Measurements from ENCODE around the gene SORBS1. TPM values are rescaled to one million over a fixed set of nuclear protein-coding genes. Genes with fewer than 3 reads are reported as not detected.

Gene SORBS1
- total RNA-seq, 1 donor from 2014 or later, result 58.2 TPM

GRCh38 chr10:95536894-95537541, 24.2 kb downstream of the SORBS1 start:
- H3K9me3 ChIP-seq, result no peaks in the 10 kb centered on the region
- TF ChIP-seq, protein P1, sequence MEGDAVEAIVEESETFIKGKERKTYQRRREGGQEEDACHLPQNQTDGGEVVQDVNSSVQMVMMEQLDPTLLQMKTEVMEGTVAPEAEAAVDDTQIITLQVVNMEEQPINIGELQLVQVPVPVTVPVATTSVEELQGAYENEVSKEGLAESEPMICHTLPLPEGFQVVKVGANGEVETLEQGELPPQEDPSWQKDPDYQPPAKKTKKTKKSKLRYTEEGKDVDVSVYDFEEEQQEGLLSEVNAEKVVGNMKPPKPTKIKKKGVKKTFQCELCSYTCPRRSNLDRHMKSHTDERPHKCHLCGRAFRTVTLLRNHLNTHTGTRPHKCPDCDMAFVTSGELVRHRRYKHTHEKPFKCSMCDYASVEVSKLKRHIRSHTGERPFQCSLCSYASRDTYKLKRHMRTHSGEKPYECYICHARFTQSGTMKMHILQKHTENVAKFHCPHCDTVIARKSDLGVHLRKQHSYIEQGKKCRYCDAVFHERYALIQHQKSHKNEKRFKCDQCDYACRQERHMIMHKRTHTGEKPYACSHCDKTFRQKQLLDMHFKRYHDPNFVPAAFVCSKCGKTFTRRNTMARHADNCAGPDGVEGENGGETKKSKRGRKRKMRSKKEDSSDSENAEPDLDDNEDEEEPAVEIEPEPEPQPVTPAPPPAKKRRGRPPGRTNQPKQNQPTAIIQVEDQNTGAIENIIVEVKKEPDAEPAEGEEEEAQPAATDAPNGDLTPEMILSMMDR (IDR thresholded peaks at IDR 0.05), result no peak
- H3K27ac ChIP-seq, result peak overlapping the region; percentile 53
- no peak for DNase-seq
- peak in 1 of 2 donors; percentile 13 for ATAC-seq
- H3K27me3 ChIP-seq (ENCODE audit: low read depth), result no peaks in the 10 kb centered on the region
- no peaks in the 10 kb centered on the region for H3K36me3 ChIP-seq
- intact Hi-C loops (cut with DNase I), result no loop called here
- no peak overlapping the region for H3K4me3 ChIP-seq
- peaks cover 28% of the 10 kb centered on the region for H3K4me1 ChIP-seq

DNA sequence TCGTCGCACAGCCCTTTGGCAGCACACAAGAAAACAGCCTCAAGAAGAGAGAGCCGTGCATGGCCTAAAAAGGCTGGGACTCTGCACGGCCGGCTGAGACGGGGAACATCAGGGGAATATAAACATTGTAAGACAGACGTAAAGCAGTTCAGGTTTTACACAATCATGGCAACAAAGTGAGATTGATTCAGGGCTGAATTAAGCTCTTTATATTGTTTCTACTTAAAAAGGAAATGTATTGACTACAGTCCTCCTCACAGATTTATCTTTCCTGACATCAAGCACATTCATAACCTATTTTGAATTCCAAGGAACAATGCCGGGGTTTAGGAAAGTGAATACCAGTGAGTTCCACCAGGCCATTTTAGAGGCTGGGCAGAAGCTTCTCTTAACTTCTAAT, 25.2 kb downstream of the SORBS1 start:
- DNase-seq (no peak), ATAC-seq (peak in 1 of 2 donors; percentile 28)
- intact Hi-C loops (cut with DNase I), result no loop called here
- Histone ChIP-seq H3K27ac (peak overlapping the region; percentile 53), H3K27me3 (ENCODE audit: low read depth) (no peaks in the 10 kb centered on the region), H3K4me1 (peaks cover 24% of the 10 kb centered on the region), H3K4me3 (no peak overlapping the region), H3K36me3 (no peaks in the 10 kb centered on the region), H3K9me3 (no peaks in the 10 kb centered on the region)
- TF ChIP-seq, protein P1 (IDR thresholded peaks at IDR 0.05), result no peak

- Histone ChIP-seq H3K27ac (no peak overlapping the region), H3K9me3 (no peaks in the 10 kb centered on the region), H3K27me3 (ENCODE audit: low read depth) (no peaks in the 10 kb centered on the region), H3K36me3 (no peaks in the 10 kb centered on the region), H3K4me3 (no peak overlapping the region), H3K4me1 (peaks cover 25% of the 10 kb centered on the region)
- TF ChIP-seq, protein P1 (IDR thresholded peaks at IDR 0.05), result no peak
- ATAC-seq (no peak), DNase-seq (no peak)
- intact Hi-C loops (cut with DNase I), result no loop called here
Measured at GRCh38 chr10:95535526-95535925, 25.6 kb downstream of the SORBS1 start.

- H3K27ac ChIP-seq, result no peak overlapping the region
- no peak for DNase-seq
- no peak overlapping the region for H3K4me3 ChIP-seq
- H3K4me1 ChIP-seq, result peaks cover 36% of the 10 kb centered on the region
- H3K9me3 ChIP-seq, result no peaks in the 10 kb centered on the region
- intact Hi-C loops (cut with DNase I), result no loop called here
- TF ChIP-seq, protein P1 (IDR thresholded peaks at IDR 0.05), result no peak
- ATAC-seq, result no peak
- H3K36me3 ChIP-seq, result no peaks in the 10 kb centered on the region
- H3K27me3 ChIP-seq (ENCODE audit: low read depth), result no peaks in the 10 kb centered on the region
Measured at GRCh38 chr10:95533590-95533989, 27.6 kb downstream of the SORBS1 start.

- Histone ChIP-seq H3K27ac (no peak overlapping the region), H3K9me3 (no peaks in the 10 kb centered on the region), H3K4me1 (peaks cover 36% of the 10 kb centered on the region), H3K36me3 (no peaks in the 10 kb centered on the region), H3K27me3 (ENCODE audit: low read depth) (no peaks in the 10 kb centered on the region), H3K4me3 (no peak overlapping the region)
- intact Hi-C loops (cut with DNase I), result no loop called here
- TF ChIP-seq, protein P1 (IDR thresholded peaks at IDR 0.05), result no peak
- DNase-seq, result no peak
- ATAC-seq, result no peak
Measured at GRCh38 chr10:95532536-95532935, 28.6 kb downstream of the SORBS1 start.

Measured in lower lobe of right lung (tissue), 2 donors.